Left renal cortex interstitium (tissue), 4 donors: ENCODE measurements around the gene OTOP2. TPM values are rescaled to one million over a fixed set of nuclear protein-coding genes. Genes with fewer than 3 reads are reported as not detected.

ENCODE experiments used
- DNase-seq, 4 donors: peaks; one replicate each; pipeline ENCODE4 v3.0.0-alpha.2; 2013; ENCODE audit warnings: low read depth in 4 of 4, low spot score in 2 of 4, missing footprints in 1 of 4
- polyA plus RNA-seq, 4 donors: library from polyadenylated mRNA; unstranded; fragments of 120-200 nt; gene quantifications; one replicate each; pipeline ENCODE4 v1.2.1, GENCODE V29; 2013; ENCODE audit not compliant: insufficient read length in 4 of 4

OTOP2 gene
- polyA plus RNA-seq: not detected

DNA sequence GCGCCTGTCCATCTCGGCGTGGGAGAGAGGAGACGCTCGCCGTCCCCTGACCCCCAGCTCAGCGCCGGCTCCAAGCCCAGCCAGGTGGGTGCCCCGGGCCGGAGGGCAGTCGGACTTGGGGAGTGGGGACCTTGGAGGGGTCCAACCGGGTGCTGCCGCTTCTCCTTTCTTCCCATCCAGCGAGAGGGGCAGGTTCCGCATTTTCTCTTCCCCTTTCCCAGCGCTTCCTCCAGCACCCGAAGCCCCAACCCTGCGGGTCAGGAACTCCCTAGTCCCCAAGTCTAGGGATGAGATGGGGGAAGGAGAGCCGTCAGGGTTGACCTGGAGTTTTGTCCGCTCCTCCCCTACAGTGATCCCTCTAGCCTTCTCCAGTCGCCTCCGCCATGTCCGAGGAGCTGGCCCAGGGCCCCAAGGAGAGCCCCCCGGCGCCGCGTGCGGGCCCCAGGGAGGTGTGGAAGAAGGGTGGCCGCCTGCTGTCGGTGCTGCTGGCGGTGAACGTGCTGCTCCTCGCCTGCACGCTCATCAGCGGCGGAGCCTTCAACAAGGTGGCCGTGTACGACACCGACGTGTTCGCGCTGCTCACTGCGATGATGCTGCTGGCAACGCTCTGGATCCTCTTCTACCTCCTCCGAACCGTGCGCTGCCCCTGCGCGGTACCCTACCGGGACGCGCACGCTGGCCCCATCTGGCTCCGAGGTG, at the start of gene OTOP2:
TSS of gene OTOP2 (plus strand) at position 24 of the 699 bp plus-strand sequence. CDS start at position 384, 360 bp downstream.
- DNase-seq: no peak

GRCh38 chr17:74874615-74875037, 49.4 kb upstream of the OTOP2 start:
- no peak for DNase-seq

- no peak for DNase-seq
Measured at GRCh38 chr17:74875155-74875976, 48.7 kb upstream of the OTOP2 start.

DNA sequence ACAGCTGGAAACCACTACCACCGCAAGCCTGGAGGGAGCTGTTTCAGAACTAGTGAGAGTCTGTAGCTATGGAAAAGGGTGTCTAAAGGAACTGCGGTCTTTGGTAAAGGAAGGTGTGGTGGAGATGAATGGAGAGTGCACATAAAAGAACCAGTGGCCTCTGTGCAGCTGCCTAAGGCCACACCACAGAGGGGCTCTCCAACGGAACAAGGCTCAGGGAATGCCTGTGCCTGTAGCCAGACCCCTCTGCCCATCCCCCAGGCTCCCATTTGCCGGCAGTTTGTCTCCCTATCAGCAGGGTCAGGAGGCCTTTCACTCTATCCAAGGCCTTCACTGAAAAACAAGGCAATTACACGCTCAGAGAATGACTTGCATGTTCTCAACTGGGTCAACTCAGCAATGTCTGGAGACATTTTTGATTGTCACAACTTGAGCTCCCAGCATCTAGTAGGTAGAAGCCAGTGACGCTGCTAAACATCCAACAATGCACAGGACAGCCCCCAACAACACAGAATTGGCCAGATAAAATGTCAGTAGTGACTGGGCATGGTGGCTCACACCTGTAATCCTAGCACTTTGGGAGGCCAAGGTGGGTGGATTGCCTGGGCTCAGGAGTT, 48.0 kb upstream of the OTOP2 start:
- DNase-seq: no peak

GRCh38 chr17:74877592-74878548, 46.2 kb upstream of the OTOP2 start:
- DNase-seq: no peak

DNA sequence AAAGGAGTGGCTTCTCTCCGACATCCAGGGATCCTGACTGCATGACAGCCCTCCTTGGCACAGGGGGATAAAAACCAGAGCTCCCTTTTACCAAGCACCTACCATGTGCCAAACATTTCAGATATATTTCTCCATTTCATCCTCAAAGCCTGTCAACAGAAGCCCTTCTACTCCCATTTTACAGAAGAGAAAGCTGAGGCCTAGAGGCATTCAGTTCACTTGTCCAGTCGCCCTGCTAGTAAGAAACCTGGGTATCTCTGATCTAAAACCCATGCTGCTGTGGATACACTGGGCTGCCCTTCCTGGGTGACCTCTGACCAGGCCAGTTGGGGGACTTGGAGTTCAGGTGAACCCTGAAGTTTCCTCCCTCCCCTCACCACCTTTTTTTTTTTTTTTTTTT, 45.4 kb upstream of the OTOP2 start:
- DNase-seq: no peak

DNA sequence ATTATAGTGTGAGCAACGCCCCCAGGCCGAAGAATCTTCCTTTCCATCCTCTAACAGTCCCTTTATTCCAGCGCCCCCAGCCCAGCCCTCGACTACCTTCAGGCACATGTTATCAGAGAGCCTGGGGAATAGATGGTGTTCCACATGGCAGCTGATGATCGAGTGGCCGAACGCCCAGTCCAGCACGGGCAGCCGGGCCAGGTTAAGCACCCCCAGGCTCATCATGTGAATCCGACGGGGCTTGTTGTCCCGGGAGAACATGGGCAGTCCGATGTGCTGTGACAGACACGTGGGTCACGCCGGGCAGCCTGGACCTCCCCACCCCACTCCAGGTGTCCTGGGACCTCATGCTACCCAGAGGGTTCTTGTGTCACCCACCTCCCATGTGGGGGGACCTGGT, 44.8 kb upstream of the OTOP2 start:
- no peak for DNase-seq

DNA sequence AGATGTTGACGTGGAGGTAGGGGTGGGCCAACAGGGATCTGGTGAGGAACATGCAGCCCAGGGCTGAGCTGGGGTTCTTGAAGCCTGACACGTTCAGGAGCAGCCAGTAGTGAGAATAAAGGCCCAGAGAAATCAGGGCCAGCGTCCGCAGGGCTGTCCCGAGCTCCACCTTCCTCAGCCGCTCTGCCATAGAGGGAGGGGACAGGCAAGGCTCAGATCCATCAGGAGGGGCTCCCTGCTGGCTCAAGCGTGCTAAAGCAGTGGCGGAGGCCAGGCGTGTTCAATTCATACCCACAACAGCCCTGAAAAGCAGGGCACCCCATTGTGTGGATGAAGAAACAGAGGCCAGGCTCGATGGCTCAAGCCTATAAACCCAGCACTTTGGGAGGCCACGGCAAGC, 43.0 kb upstream of the OTOP2 start:
- no peak for DNase-seq

DNA sequence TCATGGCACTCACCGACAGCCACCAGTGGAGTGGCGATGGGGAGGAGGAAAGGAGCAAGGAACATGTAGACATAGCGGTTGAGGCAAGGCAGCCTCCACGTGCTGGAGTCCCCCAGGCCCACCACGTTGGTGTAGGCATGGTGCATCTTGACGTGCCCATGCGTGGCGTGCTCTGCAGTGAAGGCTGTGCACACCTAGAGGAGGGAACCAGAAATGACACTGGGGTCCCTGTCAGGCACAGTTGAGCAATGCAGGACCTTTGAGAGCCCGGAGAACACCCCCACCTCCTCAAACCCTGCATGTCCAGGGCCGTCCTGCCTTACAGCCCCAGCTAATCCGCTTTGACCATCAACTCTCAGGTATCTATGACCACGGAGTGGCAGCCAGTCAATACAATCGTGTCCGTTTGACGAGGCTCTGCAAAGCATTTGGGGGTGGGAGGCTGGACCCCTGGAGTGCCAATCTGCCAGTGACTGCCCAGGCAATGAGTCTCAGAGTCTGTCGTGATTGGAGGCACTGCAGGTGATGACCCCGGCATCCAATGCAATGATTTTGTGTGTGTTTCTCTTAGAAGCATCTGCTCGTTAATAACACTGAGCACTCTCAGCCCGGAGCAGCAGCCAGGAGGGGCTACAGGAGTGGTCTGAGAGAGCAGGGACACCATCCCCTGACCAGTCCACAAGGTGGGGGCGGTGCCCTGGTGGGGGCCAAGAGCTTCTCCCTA, 41.4 kb upstream of the OTOP2 start:
- no peak for DNase-seq

GRCh38 chr17:74883241-74883745, 40.8 kb upstream of the OTOP2 start:
- no peak for DNase-seq

DNA sequence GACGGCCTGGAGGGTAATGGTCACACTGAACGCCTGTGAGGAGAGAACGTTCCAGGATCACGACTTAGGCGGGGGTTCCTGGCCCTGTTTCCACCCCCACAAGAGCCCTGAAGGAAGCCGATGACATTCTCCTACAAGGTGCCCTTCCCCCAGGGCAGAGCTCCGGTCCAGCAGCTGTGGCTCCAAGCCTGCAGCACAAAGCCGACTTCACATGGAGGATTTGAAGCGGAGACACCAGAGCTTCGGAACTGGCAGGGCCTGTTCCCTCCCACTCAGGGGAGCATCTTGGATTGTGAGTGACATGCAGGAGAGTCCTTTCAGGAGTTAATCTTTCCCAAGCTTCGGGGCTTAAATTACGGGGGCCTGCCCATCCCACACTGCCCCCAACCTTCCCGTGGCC, 35.6 kb upstream of the OTOP2 start:
- DNase-seq: no peak

- no peak for DNase-seq
Measured at GRCh38 chr17:74890554-74890953, 33.5 kb upstream of the OTOP2 start.

GRCh38 chr17:74892013-74892841, 31.8 kb upstream of the OTOP2 start:
- DNase-seq: no peak

- no peak for DNase-seq
Measured at GRCh38 chr17:74892974-74893911, 30.8 kb upstream of the OTOP2 start, which contains the start of gene FADS6. TSS of gene FADS6 (minus strand) at chr17:74893633. CDS start at chr17:74893595, 38 bp downstream.

DNA sequence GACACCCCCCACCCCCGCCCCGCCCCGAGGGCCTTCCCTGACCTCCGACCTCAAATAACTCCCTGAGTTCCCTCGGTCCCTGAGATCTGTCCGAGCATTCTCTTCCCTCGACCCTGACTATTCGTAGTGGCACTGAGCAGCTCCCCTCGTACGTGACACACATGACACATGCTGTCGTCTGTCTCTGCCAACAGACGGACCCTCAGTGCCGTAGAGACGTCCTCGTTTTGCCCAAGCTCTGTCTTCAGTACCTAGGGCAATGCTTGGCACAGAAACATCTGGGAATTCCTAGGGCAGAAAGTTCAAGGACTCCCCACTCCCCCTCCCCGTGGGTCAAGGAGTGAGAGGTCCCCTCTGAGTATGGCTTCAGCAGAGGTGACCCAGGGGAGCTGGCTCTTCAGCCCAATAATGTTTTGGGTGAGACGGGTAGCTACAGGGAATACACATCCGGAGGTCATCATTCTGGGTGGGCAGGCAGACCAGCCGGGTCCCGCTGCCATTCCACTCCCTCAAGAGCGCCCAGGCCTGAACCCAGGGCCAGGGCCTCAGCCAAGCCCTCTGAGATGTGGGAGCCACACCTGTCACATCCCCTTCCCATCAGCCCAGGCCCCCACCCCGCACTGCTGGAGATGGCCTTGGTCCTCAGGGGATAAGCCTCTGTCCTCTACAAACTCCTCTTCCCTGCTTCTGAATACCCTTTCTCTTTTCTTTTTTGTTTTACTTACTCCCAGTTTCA, 30.0 kb upstream of the OTOP2 start:
- DNase-seq: no peak

GRCh38 chr17:74898376-74898946, 25.6 kb upstream of the OTOP2 start:
- DNase-seq: no peak
